ENCODE measurements around the gene GOLGA3.
"Not testable (repeated sequence)": the region's sequence is repeated elsewhere in the genome, so short reads cannot be mapped to it uniquely, and the experiment has no call there.

The GOLGA3 gene

GRCh38 chr12:132765361-132765760 is 63.3 kb downstream of the GOLGA3 start:
- in situ Hi-C loops (cut with MboI; ENCODE audit: low pct_unique_long_range_greater_than_20kb, low sequenced_read_pairs, unreplicated experiment): no loop called here
- no peak for TF ChIP-seq CTCF (IDR thresholded peaks at IDR 0.05; ENCODE audit: extremely low read depth, insufficient read depth, missing control alignments)
- DNase-seq (ENCODE audit: low spot score): no peak

DNA sequence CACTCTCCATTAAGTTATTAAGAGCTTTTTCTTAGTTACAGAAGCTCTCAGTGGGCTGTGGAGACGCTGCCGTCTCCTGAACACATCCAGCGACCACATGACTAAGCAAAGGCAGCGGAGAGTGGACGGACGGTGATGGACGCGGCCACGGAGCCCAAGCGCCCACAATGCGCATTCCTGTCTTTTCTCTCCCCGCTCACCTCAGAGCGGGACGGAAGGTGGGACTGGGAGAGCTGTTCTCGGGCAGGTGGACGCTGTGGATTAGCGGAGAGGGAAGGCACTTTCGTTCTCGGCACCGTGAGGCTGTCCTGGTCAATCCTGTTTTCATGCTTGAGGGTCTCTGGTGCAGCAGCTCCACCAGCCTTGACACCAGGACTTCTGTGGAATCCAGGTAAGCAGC is 64.4 kb downstream of the GOLGA3 start:
- in situ Hi-C loops (cut with MboI; ENCODE audit: low pct_unique_long_range_greater_than_20kb, low sequenced_read_pairs, unreplicated experiment): no loop called here
- TF ChIP-seq CTCF (IDR thresholded peaks at IDR 0.05; ENCODE audit: extremely low read depth, insufficient read depth, missing control alignments): no peak
- no peak for DNase-seq (ENCODE audit: low spot score)

DNA sequence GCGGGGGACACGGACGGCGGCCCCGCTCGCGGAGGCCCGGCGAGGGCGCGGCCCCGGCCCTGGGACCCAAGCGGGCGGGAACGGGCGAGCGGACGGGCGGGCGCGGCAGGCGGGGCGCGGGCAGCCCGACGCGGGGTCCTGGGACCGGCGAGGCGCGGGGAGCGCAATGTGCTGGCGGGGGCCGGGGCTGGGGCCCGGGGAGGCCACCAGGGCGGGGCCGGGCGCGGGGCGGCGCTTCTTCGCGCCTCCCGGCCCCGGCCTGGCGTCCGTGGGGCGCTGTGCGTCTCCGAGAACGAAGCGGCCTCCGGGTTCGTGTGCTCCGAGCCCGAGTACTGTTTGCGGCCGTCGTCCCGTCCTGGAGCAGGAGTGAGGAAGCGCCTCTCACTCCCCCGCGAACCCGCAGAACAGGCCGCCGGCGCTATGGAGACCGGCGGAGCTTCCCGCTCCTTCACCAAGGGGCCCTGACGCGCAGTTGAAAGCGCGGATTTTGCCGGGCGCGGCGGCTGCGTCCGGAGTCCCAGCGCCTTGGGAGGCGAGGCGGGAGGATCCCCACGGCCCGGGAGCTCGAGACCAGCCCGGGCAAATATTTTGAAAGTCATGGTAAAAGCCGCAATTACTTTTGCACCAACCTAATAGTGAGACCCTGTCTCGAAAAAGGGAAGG is 66.6 kb downstream of the GOLGA3 start:
- in situ Hi-C loops (cut with MboI; ENCODE audit: low pct_unique_long_range_greater_than_20kb, low sequenced_read_pairs, unreplicated experiment): no loop called here
- DNase-seq (ENCODE audit: low spot score): peak; percentile 98
- TF ChIP-seq CTCF (IDR thresholded peaks at IDR 0.05; ENCODE audit: extremely low read depth, insufficient read depth, missing control alignments): peak; percentile 32

GRCh38 chr12:132761032-132761920 is 67.4 kb downstream of the GOLGA3 start, which contains the start of gene ANKLE2:
Gene ANKLE2 (minus strand): TSS chr12:132761832. CDS start chr12:132761798, 34 bp downstream.
- peak; percentile 85 for DNase-seq (ENCODE audit: low spot score)
- in situ Hi-C loops (cut with MboI; ENCODE audit: low pct_unique_long_range_greater_than_20kb, low sequenced_read_pairs, unreplicated experiment): no loop called here
- no peak for TF ChIP-seq CTCF (IDR thresholded peaks at IDR 0.05; ENCODE audit: extremely low read depth, insufficient read depth, missing control alignments)

GRCh38 chr12:132759359-132759758 is 69.3 kb downstream of the GOLGA3 start:
- in situ Hi-C loops (cut with MboI; ENCODE audit: low pct_unique_long_range_greater_than_20kb, low sequenced_read_pairs, unreplicated experiment): no loop called here
- no peak for DNase-seq (ENCODE audit: low spot score)
- TF ChIP-seq CTCF (IDR thresholded peaks at IDR 0.05; ENCODE audit: extremely low read depth, insufficient read depth, missing control alignments): no peak

DNA sequence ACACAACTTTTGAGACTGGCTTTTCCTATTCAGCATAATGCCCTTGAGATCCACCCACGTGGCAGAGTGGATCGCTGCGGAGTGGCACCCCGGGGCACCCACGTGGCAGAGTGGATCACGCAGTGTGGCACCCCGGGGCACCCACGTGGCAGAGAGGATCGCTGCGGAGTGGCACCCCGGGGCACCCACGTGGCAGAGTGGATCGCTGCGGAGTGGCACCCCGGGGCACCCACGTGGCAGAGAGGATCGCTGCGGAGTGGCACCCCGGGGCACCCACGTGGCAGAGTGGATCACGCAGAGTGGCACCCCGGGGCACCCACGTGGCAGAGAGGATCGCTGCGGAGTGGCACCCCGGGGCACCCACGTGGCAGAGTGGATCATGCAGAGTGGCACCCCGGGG is 69.8 kb downstream of the GOLGA3 start:
- in situ Hi-C loops (cut with MboI; ENCODE audit: low pct_unique_long_range_greater_than_20kb, low sequenced_read_pairs, unreplicated experiment): not testable (repeated sequence)

More for the DNA sequence above, 69.8 kb downstream of the GOLGA3 start:
- not testable (repeated sequence) for DNase-seq (ENCODE audit: low spot score)
